Measurements from ENCODE around the gene BCL2A1. TPM values are rescaled to one million over a fixed set of nuclear protein-coding genes. Genes with fewer than 3 reads are reported as not detected.

BCL2A1 gene
- total and polyA plus RNA-seq, 2 of the 4 experiments (the other 2 are of a cell fraction), result 2.3 to 4.5 TPM

Other genes with a start within 250 kb of the BCL2A1 start
- gene MTHFS, start 74.2 kb downstream of the BCL2A1 start, total RNA-seq (2012; rRNA removed), result 6.3 and 8.3 TPM in 2 replicates
- 5.5 and 6.3 TPM in 2 replicates for gene MTHFS, start 74.2 kb downstream of the BCL2A1 start, polyA plus RNA-seq (2012; rRNA removed)
- gene ZFAND6, start 88.5 kb upstream of the BCL2A1 start, total RNA-seq (2012; rRNA removed), result 88.6 and 96.4 TPM in 2 replicates
- gene ZFAND6, start 88.5 kb upstream of the BCL2A1 start, polyA plus RNA-seq (2012; rRNA removed), result 56.0 and 77.5 TPM in 2 replicates
- gene FAH, start 181.8 kb upstream of the BCL2A1 start, total RNA-seq (2012; rRNA removed), result 36.9 and 48.6 TPM in 2 replicates
- gene FAH, start 181.8 kb upstream of the BCL2A1 start, polyA plus RNA-seq (2012; rRNA removed), result 43.1 and 50.6 TPM in 2 replicates

Data from IMR-90 (cell line).